ENCODE data around the gene SLC6A4. TPM values are rescaled to one million over a fixed set of nuclear protein-coding genes. Genes with fewer than 3 reads are reported as not detected.

SLC6A4 gene
- polyA plus RNA-seq, 1 of the 3 experiments (the other 2 are of a cell fraction): 0.12 TPM

GRCh38 chr17:30271102-30271501 lies 35.6 kb upstream of the SLC6A4 start:
- Histone ChIP-seq H3K4me3 (ENCODE audit: low read depth in 2 of 2, low read length in 1 of 2) (no peak overlapping the region), H3K9me3 (no peaks in the 10 kb centered on the region), H2AFZ (ENCODE audit: low read depth) (no peak overlapping the region), H3K27ac (ENCODE audit: low read depth in 2 of 2, low read length in 1 of 2) (no peak overlapping the region), H3K9me2 (no peaks in the 10 kb centered on the region), H3K36me3 (replicated peaks in 1 of 2; ENCODE audit: control insufficient read depth in 1 of 2, insufficient read depth in 2 of 2, low read length in 1 of 2) (peaks cover 60 to 70% of the 10 kb centered on the region in 2 experiments), H3K4me1 (ENCODE audit: control insufficient read depth in 1 of 2, insufficient read depth in 2 of 2, low read depth in 1 of 2, low read length in 1 of 2) (no peaks in the 10 kb centered on the region), H3K79me2 (ENCODE audit: insufficient read depth) (no peaks in the 10 kb centered on the region), H4K20me1 (ENCODE audit: insufficient read depth) (no peaks in the 10 kb centered on the region), H3K9ac (no peak overlapping the region), H3K4me2 (no peak overlapping the region), H3K27me3 (ENCODE audit: insufficient read depth) (no peaks in the 10 kb centered on the region), H3F3A (replicated peaks; ENCODE audit: insufficient read depth) (no peaks in the 10 kb centered on the region)
- POLR2A ChIA-PET: no interaction called here
- no peak for TF ChIP-seq IRF3 (IDR thresholded peaks at IDR 0.05; ENCODE audit: low read depth, low read length)
- TF ChIP-seq FOXJ3 (CRISPR knock-in tag; IDR thresholded peaks at IDR 0.05): no peak
- TF ChIP-seq USF2 (IDR thresholded peaks at IDR 0.05; ENCODE audit: borderline replicate concordance, low read depth, low read length): no peak
- TF ChIP-seq TCF12 (IDR thresholded peaks at IDR 0.05): no peak
- no peak for TF ChIP-seq MAX (IDR thresholded peaks at IDR 0.05; ENCODE audit: low read depth)
- no peak for TF ChIP-seq FOXM1 (IDR thresholded peaks at IDR 0.05; ENCODE audit: low read depth)
- TF ChIP-seq EZH2phosphoT487 (IDR thresholded peaks at IDR 0.05; ENCODE audit: borderline replicate concordance, low read depth): no peak
- TF ChIP-seq ZBTB33 (IDR thresholded peaks at IDR 0.05; ENCODE audit: borderline replicate concordance, low read depth): no peak
- no peak for TF ChIP-seq RXRA (IDR thresholded peaks at IDR 0.05; ENCODE audit: borderline replicate concordance, low read depth)
- TF ChIP-seq USF1 (IDR thresholded peaks at IDR 0.05; ENCODE audit: borderline replicate concordance, low read depth): no peak
- no peak for TF ChIP-seq NFIC (IDR thresholded peaks at IDR 0.05; ENCODE audit: borderline replicate concordance)
- no peak for TF ChIP-seq GATA2 (CRISPR knock-in tag; IDR thresholded peaks at IDR 0.05)
- no peak for TF ChIP-seq MEF2A (IDR thresholded peaks at IDR 0.05; ENCODE audit: borderline replicate concordance, low read depth)
- TF ChIP-seq SIN3A (IDR thresholded peaks at IDR 0.05; ENCODE audit: borderline replicate concordance, low read depth, low read length): no peak
- TF ChIP-seq RFX5 (IDR thresholded peaks at IDR 0.05; ENCODE audit: low read length): no peak
- TF ChIP-seq RAD21 (IDR thresholded peaks at IDR 0.05; ENCODE audit: low read length): no peak
- no peak for TF ChIP-seq POLR2AphosphoS5 (IDR thresholded peaks at IDR 0.05; ENCODE audit: low read depth, low read length)
- TF ChIP-seq ELF1 (IDR thresholded peaks at IDR 0.05): no peak
- no peak for TF ChIP-seq RCOR1 (IDR thresholded peaks at IDR 0.05; ENCODE audit: low read length)
- TF ChIP-seq JUND (IDR thresholded peaks at IDR 0.05): no peak
- 88% methylated on average over 6 of the region's 6 CpGs for WGBS (ENCODE audit: low lambda C conversion rate)
- CTCF ChIA-PET: interaction anchor here (0.9 to 2.2 kb wide), 4 partner anchors 8 to 146 kb away, joined by 3 to 7 read pairs (median 4); no protein-coding TSS in a partner anchor
- DNase-seq: no peak
